H1 (cell line): ENCODE results near the gene FHL2. TPM values are rescaled to one million over a fixed set of nuclear protein-coding genes. Genes with fewer than 3 reads are reported as not detected.

ENCODE experiments used
- GABPA ChIP-seq: IDR thresholded peaks from 2 replicates; pipeline ENCODE4 v1.6.1; 2011; ENCODE audit warnings: mild to moderate bottlenecking, low read length, moderate library complexity, borderline replicate concordance; ENCODE audit not compliant: insufficient read depth
- polyA plus RNA-seq, 7 experiments: library from polyadenylated mRNA; depleted of rRNA in 3 of 7; stranded (reverse) in 5 of 7; unstranded in 2 of 7; fragments of >200 nt in 5 of 7; fragments of 200-250 nt in 2 of 7; gene quantifications; 1 replicate in 5 of 7; 2 replicates in 1 of 7; 4 replicates in 1 of 7; pipeline versions ENCODE4 v1.2.1 to v1.2.3, GENCODE V29; 2011 to 2013; ENCODE audit warnings: missing spikeins in 2 of 7, mixed read lengths in 2 of 7
- total RNA-seq: library from RNA; stranded (reverse); fragmentation: NEBNext Ultra II Directional; extraction: Animal tissue kit (Norgen Biotek cat#: 25700); gene quantifications from 2 replicates; pipeline ENCODE4 v1.2.1, GENCODE V29; 2021

FHL2 gene
- total and polyA plus RNA-seq, 2 of the 8 experiments (the other 6 are each of a cell fraction or from before 2014, with no cell fraction given), result 33.2 to 64.3 TPM

GRCh38 chr2:105428387-105429018, 29.7 kb upstream of the FHL2 start (continued):
- TF ChIP-seq GABPA, result no peak
- TF ChIP-seq, all 59 proteins: peak for 0
